ENCODE data around the gene LGALS9B.
"Not testable (repeated sequence)": the region's sequence is repeated elsewhere in the genome, so short reads cannot be mapped to it uniquely, and the experiment has no call there.

The LGALS9B gene

DNA sequence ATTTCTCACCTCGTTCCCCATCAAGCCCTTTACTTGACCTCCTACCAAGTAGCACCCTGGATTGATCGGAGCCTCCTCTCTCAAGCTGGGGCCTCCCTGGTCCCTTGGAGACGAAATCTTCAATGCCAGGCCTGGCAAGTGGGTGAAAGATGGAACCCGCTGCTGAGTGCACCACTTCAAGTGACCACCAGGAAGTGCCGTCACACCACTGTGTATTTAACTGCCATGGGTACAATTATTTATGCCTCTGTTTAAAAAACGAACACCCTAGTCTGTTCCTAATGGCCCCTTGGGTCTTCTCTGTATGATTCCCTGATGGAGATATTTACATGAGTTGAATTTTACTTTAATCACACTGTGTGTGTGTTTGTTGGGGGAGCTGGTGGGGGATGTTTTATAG is 20.4 kb downstream of the LGALS9B start:
- H3K4me3 ChIP-seq (ENCODE audit: low read depth, low read length); DNase-seq (ENCODE audit: low read depth); in situ Hi-C loops (cut with HindIII; ENCODE audit: low sequenced_read_pairs): not testable (repeated sequence)
- TF ChIP-seq, protein P1, sequence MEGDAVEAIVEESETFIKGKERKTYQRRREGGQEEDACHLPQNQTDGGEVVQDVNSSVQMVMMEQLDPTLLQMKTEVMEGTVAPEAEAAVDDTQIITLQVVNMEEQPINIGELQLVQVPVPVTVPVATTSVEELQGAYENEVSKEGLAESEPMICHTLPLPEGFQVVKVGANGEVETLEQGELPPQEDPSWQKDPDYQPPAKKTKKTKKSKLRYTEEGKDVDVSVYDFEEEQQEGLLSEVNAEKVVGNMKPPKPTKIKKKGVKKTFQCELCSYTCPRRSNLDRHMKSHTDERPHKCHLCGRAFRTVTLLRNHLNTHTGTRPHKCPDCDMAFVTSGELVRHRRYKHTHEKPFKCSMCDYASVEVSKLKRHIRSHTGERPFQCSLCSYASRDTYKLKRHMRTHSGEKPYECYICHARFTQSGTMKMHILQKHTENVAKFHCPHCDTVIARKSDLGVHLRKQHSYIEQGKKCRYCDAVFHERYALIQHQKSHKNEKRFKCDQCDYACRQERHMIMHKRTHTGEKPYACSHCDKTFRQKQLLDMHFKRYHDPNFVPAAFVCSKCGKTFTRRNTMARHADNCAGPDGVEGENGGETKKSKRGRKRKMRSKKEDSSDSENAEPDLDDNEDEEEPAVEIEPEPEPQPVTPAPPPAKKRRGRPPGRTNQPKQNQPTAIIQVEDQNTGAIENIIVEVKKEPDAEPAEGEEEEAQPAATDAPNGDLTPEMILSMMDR (IDR thresholded peaks at IDR 0.05; ENCODE audit: low read depth, low read length, missing control alignments), result peak; percentile 35

DNA sequence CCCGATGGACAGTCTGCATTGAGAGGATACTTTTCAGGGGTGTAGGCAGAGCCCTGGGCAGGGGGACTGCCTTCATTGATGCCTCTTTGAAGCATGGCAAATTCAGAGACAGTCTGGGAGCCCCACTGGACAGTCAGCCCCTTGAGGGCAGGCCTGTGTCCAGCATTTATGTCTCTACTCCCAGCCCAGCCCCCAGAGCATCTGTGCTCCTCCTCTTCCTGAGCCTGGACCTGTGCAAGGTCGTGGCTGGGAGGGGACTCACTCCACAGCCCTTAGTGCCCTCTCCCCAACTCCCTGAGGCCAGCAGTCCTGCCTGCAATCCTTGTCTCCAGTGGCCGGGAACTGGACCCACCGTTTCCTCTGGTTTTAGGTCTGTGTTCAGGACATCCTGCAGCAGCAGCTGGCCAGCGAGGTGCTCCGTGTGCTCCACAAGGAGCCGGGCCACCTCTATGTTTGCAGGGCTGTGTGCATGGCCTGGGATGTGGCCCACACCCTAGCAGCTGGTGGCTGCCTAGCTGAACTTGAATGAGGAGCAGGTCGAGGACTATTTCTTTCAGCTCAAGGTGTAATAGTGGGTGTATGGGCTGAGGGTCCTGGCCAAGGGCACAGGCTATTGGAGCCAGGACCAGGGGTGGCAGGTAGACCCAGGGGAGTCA is 22.6 kb downstream of the LGALS9B start:
- DNase-seq (ENCODE audit: low read depth); in situ Hi-C loops (cut with HindIII; ENCODE audit: low sequenced_read_pairs); H3K4me3 ChIP-seq (ENCODE audit: low read depth, low read length): not testable (repeated sequence)

DNA sequence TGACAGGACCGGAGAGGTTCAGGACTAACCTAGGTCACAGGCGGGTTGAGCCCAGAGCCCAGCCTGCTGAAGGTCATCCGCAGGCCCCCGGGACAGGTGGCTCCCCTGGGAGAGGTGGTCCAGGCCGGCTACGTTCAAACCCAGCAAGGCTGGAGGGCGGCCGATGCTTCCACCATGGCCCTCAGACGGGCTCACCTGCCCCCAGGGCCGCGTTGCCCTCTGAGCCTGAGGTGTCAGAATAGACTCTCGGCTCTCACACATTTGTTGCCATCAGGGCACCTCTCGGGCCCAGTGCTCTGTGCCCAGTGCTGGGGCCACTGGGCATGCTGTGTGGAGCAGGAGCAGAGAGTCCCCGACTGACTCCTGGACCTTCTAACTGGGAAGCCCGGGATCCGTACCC is 23.2 kb downstream of the LGALS9B start:
- H3K4me3 ChIP-seq (ENCODE audit: low read depth, low read length); DNase-seq (ENCODE audit: low read depth); in situ Hi-C loops (cut with HindIII; ENCODE audit: low sequenced_read_pairs): not testable (repeated sequence)

DNA sequence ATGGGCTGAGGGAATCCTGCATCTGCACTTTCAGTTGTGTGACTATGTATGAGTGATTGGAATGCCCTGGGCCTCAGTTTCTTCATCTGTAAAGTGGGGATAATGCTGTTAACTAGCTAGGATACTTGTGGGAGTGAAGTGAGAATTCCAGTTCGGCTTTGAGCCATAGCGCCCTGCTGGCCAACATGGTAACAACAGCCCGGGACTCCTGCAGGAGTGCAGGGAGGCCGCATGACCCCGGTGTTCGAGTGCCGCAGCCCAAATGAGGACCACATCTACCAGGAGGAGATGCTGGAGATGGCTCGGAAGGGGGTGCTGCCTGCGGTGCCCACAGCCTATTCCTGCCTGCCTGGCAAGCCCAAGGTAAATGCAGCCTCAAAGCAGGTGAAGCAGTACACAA is 23.7 kb downstream of the LGALS9B start:
- in situ Hi-C loops (cut with HindIII; ENCODE audit: low sequenced_read_pairs); H3K4me3 ChIP-seq (ENCODE audit: low read depth, low read length); DNase-seq (ENCODE audit: low read depth): not testable (repeated sequence)

DNA sequence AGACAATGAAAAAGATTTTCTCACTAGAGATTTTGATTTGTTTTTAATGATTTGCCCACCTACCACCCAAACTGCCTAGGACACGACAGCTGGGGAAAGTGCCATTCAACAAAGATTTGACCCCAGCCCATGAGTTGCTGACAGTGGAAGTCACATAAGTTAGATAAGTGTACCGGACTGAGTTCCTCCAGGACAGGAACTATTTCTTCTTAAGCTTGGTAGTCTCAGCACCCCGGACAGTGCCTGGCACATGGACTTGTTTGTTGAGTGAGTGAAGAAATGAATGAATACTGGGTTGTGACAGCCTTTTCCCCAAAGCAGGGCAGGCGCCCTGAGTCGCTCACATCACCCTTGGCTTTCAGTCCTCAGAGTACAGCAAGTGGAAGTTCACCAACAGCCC is 26.7 kb downstream of the LGALS9B start:
- DNase-seq (ENCODE audit: low read depth); in situ Hi-C loops (cut with HindIII; ENCODE audit: low sequenced_read_pairs); H3K4me3 ChIP-seq (ENCODE audit: low read depth, low read length): not testable (repeated sequence)

DNA sequence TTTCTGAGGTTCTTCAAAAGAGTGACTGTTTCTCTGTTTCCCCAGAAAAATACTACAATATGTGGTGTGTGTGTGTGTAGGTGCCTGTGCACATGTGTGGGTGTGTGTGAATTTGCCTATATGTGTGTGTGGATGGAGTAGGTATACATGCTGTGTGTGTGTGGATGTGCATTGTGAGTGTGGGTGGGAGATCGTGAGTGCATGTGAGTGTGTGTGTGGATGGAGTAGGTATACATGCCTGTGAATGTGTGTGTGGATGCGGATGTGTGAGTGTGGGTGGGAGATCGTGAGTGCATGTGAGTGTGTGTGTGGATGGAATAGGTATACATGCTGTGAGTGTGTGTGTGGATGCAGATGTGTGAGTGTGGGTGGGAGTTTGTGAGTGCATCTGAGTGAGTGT is 32.2 kb downstream of the LGALS9B start:
- DNase-seq (ENCODE audit: low read depth); H3K4me3 ChIP-seq (ENCODE audit: low read depth, low read length); in situ Hi-C loops (cut with HindIII; ENCODE audit: low sequenced_read_pairs): not testable (repeated sequence)

DNA sequence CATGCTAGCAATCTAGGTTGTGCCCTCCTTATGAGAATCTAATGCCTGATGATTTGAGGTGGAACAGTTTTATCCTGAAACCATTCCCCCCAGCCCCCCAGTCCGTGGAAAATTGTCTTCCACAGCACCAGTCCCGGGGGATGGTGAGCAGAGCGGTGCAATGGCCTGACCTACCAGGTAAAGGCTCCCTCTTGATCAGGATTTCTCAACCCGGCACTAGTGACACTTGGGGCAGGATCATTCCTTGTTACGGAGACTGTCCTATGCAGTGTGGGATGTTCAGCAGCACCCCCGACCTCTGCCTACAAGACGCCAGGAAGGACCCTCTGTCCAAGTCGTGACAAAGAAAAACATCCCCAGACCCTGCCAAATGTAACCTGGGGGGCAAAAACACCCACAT is 34.0 kb downstream of the LGALS9B start:
- H3K4me3 ChIP-seq (ENCODE audit: low read depth, low read length); in situ Hi-C loops (cut with HindIII; ENCODE audit: low sequenced_read_pairs); DNase-seq (ENCODE audit: low read depth): not testable (repeated sequence)

DNA sequence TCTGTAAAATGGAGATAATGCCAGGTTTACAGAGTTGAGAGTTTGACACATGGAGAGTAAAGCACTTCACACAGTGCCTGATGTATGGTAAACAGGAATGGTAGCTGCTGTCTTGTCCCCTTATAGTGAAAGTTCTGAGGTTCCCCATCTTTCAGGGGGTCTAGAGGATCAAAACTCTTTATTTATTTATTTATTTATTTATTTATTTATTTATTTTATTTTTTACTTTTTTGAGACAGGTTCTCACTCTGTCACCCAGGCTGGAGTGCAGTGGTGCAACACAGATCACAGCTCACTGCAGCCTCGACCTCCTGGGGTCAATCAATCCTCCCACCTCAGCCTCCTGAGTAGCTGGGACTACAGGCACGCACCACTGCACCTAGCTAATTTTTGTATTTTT is 40.1 kb downstream of the LGALS9B start:
- DNase-seq (ENCODE audit: low read depth); in situ Hi-C loops (cut with HindIII; ENCODE audit: low sequenced_read_pairs): not testable (repeated sequence)

DNA sequence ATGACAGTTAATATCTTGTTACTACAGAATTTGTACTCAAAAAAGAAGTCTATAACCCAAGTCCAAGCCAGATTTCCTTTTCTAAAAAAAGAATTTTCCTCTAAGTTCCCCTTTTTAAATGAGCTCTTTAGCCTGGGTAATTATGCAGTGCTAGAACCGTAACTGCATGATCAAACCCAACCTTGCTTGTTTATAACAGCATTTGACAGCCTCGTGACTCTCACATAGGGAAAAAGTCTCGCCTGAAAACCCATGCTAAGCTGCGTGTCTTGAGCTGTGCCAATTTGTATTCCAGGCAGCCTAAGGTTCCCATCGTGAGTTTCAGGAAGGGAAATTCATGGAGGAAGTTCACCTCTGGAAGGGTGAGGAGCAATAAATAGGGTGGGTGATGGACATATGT is 44.5 kb downstream of the LGALS9B start:
- DNase-seq (ENCODE audit: low read depth), result not testable (repeated sequence)

More for the DNA sequence above, 40.1 kb downstream of the LGALS9B start:
- H3K4me3 ChIP-seq (ENCODE audit: low read depth, low read length), result not testable (repeated sequence)

DNA sequence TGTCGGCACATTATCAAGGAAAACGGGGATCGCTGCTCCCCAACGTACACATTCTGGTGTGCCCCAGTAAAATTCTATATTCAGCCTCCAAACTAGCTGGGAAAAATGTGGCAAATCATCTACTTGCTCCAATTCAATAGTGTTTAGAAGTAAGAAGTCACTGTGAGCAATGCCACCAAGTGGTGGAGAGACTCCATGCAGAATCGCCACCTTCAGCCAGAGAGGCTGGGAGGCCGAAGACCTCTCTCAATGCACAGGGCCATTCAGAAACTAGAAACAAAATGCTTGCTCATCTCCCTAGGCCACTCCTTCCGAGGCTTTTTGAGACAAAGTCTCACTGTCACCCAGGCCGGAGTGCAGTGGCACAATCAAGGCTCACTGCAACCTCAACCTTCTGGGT is 48.5 kb downstream of the LGALS9B start:
- in situ Hi-C loops (cut with HindIII; ENCODE audit: low sequenced_read_pairs); H3K4me3 ChIP-seq (ENCODE audit: low read depth, low read length); DNase-seq (ENCODE audit: low read depth): not testable (repeated sequence)

More for the DNA sequence above, 44.5 kb downstream of the LGALS9B start:
- in situ Hi-C loops (cut with HindIII; ENCODE audit: low sequenced_read_pairs); H3K4me3 ChIP-seq (ENCODE audit: low read depth, low read length): not testable (repeated sequence)

DNA sequence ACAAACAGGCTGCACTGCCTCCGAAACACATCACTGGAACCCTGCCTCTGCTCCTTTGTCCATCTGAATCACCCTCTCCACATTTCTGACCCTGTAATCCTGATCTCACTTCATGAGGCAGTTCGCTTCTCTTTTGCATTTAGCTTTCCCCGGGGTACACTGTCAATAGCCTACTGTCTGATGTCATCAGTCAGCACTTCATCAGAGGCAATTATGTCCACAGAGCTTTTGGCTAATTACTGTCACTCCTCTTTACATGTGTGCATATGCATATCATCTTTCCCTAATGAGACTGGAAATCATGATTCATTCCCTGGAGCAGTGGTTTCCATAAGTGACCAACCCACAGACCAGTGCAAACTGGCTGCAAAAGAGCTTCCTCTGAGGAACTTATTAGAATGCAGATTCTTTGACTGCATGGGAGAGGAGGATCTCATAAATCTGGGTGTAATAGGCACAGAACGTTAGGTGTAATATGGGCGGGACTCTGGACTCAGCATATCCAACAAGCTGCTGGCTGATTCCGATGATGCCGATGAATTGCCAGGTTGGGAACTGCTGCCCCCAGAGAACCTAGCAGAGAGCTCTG is 49.8 kb downstream of the LGALS9B start:
- DNase-seq (ENCODE audit: low read depth); H3K4me3 ChIP-seq (ENCODE audit: low read depth, low read length); in situ Hi-C loops (cut with HindIII; ENCODE audit: low sequenced_read_pairs): not testable (repeated sequence)

DNA sequence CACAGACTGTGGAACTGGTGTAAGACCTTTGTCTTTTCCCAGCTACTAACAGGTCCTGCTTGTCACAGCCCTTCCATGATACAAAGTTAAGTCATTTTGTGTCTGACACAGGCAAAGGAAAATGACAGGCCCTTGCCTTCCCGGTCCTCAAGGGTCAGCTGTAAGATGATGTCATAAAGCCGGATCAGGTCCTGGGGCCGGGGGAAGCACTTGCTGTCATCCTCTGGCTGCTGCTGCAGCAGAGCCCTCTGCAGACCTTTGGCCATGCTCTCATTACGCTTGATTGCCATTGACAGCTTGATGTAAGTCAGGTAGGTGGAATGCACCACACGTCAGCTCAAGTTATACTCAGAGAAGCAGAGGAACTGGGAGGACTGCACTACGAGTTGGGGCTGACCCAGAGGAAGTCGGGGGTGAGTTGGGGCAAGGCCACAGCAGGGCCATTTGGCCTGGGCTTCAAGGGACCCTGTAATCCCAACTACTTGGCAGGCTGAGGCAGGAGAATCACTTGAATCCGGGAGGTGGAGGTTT is 50.9 kb downstream of the LGALS9B start:
- H3K4me3 ChIP-seq (ENCODE audit: low read depth, low read length); DNase-seq (ENCODE audit: low read depth); in situ Hi-C loops (cut with HindIII; ENCODE audit: low sequenced_read_pairs): not testable (repeated sequence)

DNA sequence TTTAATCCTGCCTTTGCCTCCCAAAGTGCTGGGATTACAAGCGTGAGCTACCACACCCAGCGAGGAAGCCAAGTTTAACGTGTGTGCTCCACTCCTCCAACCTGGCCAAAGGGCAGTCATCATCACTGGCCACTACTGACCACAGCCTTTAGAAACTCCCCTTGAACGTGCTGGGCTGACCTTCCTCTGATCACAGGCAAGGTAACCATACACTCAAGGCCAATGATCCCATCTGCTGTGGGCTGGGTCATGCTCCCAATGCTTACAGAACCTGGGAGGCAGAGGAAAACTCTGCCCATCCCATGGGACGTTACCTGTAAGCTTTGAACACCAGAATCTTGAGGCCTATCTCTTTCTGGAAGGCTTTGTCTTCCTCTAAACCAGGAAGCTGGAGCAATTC is 51.9 kb downstream of the LGALS9B start:
- DNase-seq (ENCODE audit: low read depth); in situ Hi-C loops (cut with HindIII; ENCODE audit: low sequenced_read_pairs); H3K4me3 ChIP-seq (ENCODE audit: low read depth, low read length): not testable (repeated sequence)

DNA sequence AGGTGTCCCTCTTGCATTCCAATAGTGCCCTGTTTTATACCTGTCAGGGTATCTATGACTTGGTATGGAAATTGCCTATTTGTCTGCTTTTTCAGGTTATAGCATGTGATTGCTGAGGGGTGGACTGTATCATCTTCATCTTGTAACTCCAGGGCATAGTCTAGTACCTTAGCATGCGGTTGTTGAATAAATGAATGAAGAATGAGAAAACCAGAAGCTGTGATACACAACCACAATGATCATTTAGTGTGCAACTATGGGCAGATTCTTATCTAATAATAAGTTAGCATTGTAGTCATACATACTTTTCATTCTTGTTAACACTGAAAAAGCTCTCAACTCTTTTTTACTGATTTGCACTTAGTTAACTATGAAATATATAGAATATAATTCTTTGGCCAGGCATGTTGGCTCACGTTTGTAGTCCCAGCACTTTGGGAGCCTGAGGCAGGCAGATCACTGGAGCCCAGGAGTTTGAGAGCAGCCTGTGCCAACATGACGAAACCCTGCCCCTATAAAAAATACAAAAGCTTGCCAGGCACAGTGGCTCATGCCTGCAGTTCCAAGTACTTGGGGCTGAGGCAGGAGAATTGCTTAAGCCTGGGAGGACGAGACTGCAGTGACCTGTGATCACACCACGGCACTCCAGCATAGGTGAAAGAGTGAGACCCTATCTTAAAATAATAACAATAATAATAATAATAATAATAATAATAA is 65.9 kb downstream of the LGALS9B start:
- in situ Hi-C loops (cut with HindIII; ENCODE audit: low sequenced_read_pairs); H3K4me3 ChIP-seq (ENCODE audit: low read depth, low read length); DNase-seq (ENCODE audit: low read depth): not testable (repeated sequence)

DNA sequence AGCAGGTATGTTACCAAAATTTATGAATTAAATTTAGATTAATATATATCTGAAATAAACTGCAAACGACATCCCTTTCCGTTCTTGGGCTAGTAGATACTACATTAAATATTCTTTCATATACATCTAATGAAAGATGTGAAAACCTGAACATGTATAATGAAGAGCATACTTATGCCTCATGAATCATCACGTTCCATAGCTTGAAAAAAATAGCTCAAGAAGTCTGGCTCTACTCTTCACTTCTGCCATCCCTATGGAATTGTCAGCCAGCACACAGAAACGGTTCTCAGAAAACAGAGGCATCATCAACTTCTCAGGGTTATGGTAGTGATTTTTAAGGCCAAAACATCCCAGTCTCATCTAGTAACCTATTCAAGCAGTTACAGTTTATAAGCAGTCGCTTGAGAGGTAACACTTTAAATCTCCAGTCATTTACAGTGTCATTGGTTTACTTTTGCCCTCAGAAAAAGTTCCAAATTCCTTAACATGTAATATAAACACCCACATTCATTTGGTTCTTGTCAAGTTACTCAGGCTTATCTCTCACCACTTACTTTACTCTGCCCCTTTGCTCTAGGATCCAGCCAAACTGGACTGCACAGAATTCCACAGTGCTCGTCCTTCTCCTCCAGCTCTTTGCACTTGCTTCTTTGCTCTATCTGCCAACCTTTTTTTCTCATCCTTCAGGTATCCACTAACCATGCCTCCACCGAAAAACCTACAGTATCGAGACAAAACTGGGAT is 66.6 kb downstream of the LGALS9B start:
- H3K4me3 ChIP-seq (ENCODE audit: low read depth, low read length); DNase-seq (ENCODE audit: low read depth); in situ Hi-C loops (cut with HindIII; ENCODE audit: low sequenced_read_pairs): not testable (repeated sequence)
